Osteocyte (in vitro differentiated cells): ENCODE data around the gene MEGF6. TPM values are rescaled to one million over a fixed set of nuclear protein-coding genes. Genes with fewer than 3 reads are reported as not detected.

Experiments used
- DNase-seq: peaks from one replicate; pipeline ENCODE4 v3.0.0; 2021; ENCODE audit warnings: mixed read lengths; ENCODE audit not compliant: unreplicated experiment; ENCODE audit errors: extremely low spot score
- H3K27ac Mint-ChIP-seq: one replicate; pipeline ENCODE4 v1.8.0; 2021; ENCODE audit warnings: mild to moderate bottlenecking, mixed read lengths; ENCODE audit not compliant: unreplicated experiment
- H3K27me3 Mint-ChIP-seq: one replicate; pipeline ENCODE4 v1.8.0; 2021; ENCODE audit warnings: mixed read lengths; ENCODE audit not compliant: unreplicated experiment
- H3K36me3 Mint-ChIP-seq: one replicate; pipeline ENCODE4 v1.8.0; 2021; ENCODE audit warnings: mixed read lengths; ENCODE audit not compliant: unreplicated experiment
- H3K4me1 Mint-ChIP-seq: one replicate; pipeline ENCODE4 v1.8.0; 2021; ENCODE audit warnings: mixed read lengths; ENCODE audit not compliant: unreplicated experiment
- H3K4me3 Mint-ChIP-seq: one replicate; pipeline ENCODE4 v1.8.0; 2021; ENCODE audit warnings: mild to moderate bottlenecking, moderate library complexity, mixed read lengths; ENCODE audit not compliant: unreplicated experiment
- H3K9me3 Mint-ChIP-seq: one replicate; pipeline ENCODE4 v1.8.0; 2021; ENCODE audit warnings: mixed read lengths; ENCODE audit not compliant: unreplicated experiment
- CTCF ChIP-seq: fragments of 200-600 bp; sonication (generic); IDR thresholded peaks from 2 replicates; pipeline ENCODE4 v1.5.0; 2021; ENCODE audit warnings: antibody characterized with exemption, mild to moderate bottlenecking, moderate library complexity
- total RNA-seq: library from RNA; stranded (reverse); gene quantifications from 2 replicates; pipeline ENCODE4 v1.2.1, GENCODE V29; 2021

The MEGF6 gene
- total RNA-seq, 1 donor from 2014 or later: 255 TPM

DNA sequence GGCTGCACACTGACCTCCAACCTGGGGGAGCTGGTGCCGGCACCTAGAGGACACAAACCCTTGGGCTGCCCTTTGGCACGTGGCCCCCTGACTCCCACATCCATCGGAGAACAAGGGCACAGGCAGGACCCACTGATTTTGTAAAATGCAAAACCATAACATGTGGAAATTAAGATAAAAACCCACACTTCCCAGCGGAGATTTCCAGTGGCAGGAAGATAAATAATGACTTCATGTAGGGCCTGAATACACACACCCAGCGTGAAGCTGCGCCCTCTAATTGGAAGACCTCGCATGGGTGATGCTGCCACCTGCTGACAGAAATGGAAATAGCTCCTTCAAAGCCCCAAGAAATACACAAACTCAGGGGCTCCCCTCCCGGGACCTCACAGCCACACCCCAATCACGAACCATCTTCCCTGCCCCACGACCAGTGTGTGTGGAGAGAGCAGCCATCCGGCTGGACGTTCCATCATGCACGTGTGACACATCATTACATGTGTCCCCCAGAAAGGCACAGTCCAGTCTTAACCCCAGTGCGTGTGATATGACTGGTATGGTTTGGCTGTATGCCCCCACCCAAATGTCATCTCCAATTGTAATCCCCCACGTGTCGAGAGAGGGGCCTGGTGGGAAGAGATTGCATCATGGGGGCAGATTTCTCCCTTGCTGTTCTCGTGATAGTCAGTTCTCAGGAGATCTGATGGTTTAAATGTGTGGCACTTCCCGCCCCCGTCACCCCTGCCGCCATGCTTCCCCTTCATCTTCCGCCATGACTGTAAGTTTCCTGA, 7.8 kb upstream of the MEGF6 start:
- no peak overlapping the region for H3K4me3 Mint-ChIP-seq

GRCh38 chr1:3618531-3618880, 7.2 kb upstream of the MEGF6 start:
- peaks cover 26% of the 10 kb centered on the region for H3K4me1 Mint-ChIP-seq
- TF ChIP-seq CTCF: no peak
- DNase-seq: no peak
- no peaks in the 10 kb centered on the region for H3K36me3 Mint-ChIP-seq
- H3K27ac Mint-ChIP-seq: no peak overlapping the region
- H3K9me3 Mint-ChIP-seq: no peaks in the 10 kb centered on the region
- H3K4me3 Mint-ChIP-seq: no peak overlapping the region
- no peaks in the 10 kb centered on the region for H3K27me3 Mint-ChIP-seq

More for the DNA sequence above, 7.8 kb upstream of the MEGF6 start:
- H3K4me1 Mint-ChIP-seq: peaks cover 26% of the 10 kb centered on the region
- H3K27ac Mint-ChIP-seq: no peak overlapping the region
- H3K36me3 Mint-ChIP-seq: no peaks in the 10 kb centered on the region
- no peak for DNase-seq
- peak; percentile 85 for TF ChIP-seq CTCF
- H3K9me3 Mint-ChIP-seq: no peaks in the 10 kb centered on the region
- no peaks in the 10 kb centered on the region for H3K27me3 Mint-ChIP-seq

GRCh38 chr1:3617806-3618345, 6.6 kb upstream of the MEGF6 start:
- TF ChIP-seq CTCF: no peak
- Mint-ChIP-seq H3K4me3 (no peak overlapping the region), H3K4me1 (peaks cover 26% of the 10 kb centered on the region), H3K27me3 (no peaks in the 10 kb centered on the region), H3K36me3 (no peaks in the 10 kb centered on the region), H3K9me3 (no peaks in the 10 kb centered on the region), H3K27ac (no peak overlapping the region)
- DNase-seq: no peak

DNA sequence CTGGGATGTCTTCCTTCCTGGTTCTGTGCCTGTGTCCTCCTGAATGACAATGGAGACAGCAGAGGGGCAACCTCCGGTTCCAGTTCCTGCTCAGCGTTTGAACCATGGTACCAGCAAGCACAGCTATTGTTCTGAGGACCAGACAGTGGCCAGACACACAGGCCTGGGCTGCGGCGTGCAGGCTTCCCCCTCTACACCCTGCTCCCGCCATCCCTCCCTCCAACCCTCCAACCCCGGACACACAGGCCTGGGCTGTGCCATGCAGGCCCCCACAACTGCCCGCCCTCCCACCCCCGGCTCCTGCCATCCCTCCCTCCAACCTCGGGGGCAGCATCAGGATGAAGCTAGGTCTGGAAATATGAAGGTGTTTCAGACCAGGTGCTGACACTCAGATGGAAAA, 5.6 kb upstream of the MEGF6 start:
- no peak for TF ChIP-seq CTCF
- no peak for DNase-seq
- peaks cover 21% of the 10 kb centered on the region for H3K4me1 Mint-ChIP-seq
- H3K27ac Mint-ChIP-seq: no peak overlapping the region
- H3K9me3 Mint-ChIP-seq: no peaks in the 10 kb centered on the region
- no peak overlapping the region for H3K4me3 Mint-ChIP-seq
- no peaks in the 10 kb centered on the region for H3K27me3 Mint-ChIP-seq
- H3K36me3 Mint-ChIP-seq: no peaks in the 10 kb centered on the region

- Mint-ChIP-seq H3K4me3 (no peak overlapping the region), H3K4me1 (peaks cover 28% of the 10 kb centered on the region), H3K9me3 (no peaks in the 10 kb centered on the region), H3K27me3 (no peaks in the 10 kb centered on the region), H3K27ac (no peak overlapping the region), H3K36me3 (no peaks in the 10 kb centered on the region)
- no peak for DNase-seq
- peak; percentile 70 for TF ChIP-seq CTCF
Measured at GRCh38 chr1:3614755-3615742, 3.7 kb upstream of the MEGF6 start.
